Right lobe of liver (tissue), 4 donors: ENCODE results near the gene GSG1L.

Experiments
- CTCF ChIP-seq, 4 donors: fragments of 200-600 bp in 3 of 4; fragments of 450-650 bp in 1 of 4; IDR thresholded peaks; one replicate each; pipeline versions ENCODE4 v1.5.1 to v1.8.0; 2016 to 2022; ENCODE audit warnings: antibody characterized with exemption in 4 of 4, mild to moderate bottlenecking in 2 of 4
- POLR2A ChIP-seq: fragments of 450-650 bp; IDR thresholded peaks from one replicate; pipeline ENCODE4 v1.6.1; 2017; ENCODE audit warnings: antibody characterized with exemption, mild to moderate bottlenecking
- donor health status: DM: no; HTN: no; CAD: no.
- donor health status: DM: no; HTN: no; CAD: no.
- donor health status: DM: no; HTN: yes; CAD: no.

- TF ChIP-seq CTCF (IDR thresholded peaks at IDR 0.05) (no peak), POLR2A (no peak)
Observed at GRCh38 chr16:27967169-27967568, 96.3 kb downstream of the GSG1L start.
